DMS114 treated with DMSO at 0.1 percent for 48 hours (cell line): ENCODE results near the gene CDH24.
"Not testable (repeated sequence)": the region's sequence is repeated elsewhere in the genome, so short reads cannot be mapped to it uniquely, and the experiment has no call there.

Experiments used
- DNase-seq: peaks from one replicate; lab custom pipeline; 2025; ENCODE audit not compliant: unreplicated experiment; lab: John Stamatoyannopoulos, UW

The CDH24 gene

DNA sequence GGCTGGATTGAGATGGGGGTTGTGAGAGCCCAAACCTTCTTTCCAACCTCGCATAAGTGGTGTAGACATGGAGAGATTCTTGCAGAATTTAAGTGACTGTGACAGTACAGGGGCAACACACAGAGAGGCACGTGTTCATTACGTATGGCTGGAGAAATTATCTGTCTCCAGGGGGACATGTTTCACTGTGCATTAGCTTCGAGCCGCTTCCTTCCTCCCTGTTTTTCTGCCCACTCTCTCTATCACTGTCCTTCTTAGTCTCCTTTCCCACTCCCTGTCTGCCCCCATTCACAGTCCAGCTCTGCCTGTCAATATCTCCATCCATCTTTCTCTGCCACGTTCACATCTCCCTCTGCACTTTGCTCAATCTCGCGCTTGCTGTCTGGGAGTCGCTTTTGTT is 35.9 kb downstream of the CDH24 start:
- DNase-seq, result no peak

DNA sequence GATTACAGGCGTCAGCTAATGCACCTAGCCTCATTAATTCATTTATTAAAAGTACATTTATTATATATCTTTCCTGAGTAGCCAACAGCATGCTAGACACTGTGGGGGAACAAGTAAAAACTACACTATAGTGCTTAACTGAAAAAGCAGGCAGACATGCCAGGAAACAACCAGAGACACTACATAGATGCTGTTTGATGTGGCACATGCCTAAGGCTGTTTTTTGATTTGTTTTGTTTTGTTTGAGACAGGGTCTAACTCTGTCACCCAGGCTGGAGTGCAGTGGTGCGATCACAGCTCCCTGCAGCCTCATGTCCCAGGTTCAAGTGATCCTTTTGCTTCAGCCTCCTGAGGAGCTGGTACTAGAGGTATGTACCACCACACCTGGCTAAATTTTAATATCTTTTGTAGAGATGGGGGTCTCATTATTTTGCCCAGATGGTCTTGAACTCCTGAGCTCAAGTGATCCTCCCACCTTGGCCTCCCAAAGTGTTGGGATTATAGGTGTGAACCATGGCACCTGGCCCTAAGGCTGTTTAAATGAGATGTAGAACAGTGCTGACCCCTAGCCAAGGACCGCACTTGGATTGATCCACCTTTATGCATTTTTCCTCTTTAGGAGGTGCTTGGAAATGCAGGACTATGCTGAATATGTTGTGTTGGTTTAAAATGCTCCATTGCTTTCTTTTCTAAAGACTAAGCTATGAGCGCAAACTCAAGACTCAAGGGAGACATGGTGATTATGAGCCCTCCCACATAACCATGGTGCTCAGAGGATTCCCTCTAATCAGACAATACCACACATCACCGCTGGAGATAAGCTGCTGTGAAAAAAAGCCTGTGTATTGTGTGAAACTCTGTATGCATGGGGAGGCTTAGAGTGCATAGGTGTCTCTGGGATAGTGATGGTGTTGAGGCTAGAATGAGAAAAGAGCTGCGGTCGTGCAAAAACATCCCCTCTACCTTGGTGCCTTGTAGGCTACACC is 36.9 kb downstream of the CDH24 start:
- no peak for DNase-seq

DNA sequence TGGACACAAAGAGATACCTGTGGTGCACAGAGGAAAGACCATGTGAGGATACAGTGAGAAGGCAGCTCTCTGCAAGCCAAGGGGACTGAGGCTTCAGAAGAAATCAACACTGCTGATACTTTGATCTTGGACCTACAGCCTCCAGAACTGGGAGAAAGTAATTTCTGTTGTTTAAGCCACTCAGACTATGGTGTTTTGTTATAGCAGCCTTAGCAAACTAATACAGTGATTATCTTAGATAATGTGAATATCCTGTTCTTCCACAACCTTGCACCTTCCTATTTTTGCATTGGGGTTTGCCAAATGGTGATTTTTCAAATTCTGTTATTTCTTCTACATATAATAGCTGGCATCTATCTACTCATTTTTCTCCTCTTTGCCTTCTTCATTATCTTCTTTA is 39.2 kb downstream of the CDH24 start:
- no peak for DNase-seq

DNA sequence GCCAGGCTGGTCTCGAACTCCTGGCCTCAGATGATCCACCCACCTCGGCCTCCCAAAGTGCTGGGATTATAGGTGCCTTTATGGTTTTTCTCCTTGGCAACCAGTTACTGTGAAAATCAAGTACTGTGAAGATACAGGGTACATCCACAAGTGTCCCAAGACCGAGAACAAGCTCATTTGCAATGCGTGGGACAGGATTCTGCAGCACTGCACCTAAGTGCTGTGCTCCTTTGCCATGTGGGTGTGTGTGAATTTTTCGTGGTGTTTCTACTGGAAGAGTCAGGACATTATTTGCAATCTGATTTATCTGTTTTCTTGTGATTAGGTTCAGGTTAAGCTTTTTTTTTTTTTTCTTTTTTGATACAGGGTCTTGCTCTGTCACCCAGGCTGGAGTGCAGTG is 40.2 kb downstream of the CDH24 start:
- no peak for DNase-seq

DNA sequence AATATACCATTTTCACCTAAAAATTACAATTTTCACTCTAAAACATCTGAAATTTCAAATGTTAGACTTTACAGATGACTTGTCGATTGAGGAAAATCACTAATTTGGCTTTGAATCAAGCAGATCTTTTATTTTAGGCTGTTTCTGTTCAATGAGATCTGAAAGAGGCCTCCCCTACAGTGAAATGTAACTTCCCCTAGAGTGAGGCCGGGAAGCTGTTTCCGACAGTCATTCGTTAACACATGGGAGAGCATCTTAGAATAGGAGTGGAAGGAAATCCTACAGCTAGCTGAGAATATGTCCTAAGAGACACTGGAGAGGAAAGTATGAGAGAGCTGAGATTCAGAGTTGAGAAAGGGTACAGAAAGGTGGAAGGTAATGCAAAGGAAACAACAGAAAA is 41.7 kb downstream of the CDH24 start:
- DNase-seq, result no peak

DNA sequence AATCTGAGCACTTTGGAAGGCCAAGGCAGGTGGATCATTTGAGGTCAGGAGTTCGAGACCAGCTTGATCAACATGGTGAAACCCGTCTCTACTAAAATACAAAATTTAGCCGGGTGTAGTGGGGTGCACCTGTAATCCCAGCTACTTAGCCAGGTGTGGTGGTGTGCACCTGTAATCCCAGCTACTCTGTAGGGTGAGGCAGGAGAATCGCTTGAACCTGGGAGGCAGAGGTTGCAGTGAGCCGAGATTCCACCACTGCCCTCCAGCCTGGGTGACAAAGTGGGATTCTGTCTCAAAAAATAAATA is 43.6 kb downstream of the CDH24 start:
- DNase-seq, result not testable (repeated sequence)

DNA sequence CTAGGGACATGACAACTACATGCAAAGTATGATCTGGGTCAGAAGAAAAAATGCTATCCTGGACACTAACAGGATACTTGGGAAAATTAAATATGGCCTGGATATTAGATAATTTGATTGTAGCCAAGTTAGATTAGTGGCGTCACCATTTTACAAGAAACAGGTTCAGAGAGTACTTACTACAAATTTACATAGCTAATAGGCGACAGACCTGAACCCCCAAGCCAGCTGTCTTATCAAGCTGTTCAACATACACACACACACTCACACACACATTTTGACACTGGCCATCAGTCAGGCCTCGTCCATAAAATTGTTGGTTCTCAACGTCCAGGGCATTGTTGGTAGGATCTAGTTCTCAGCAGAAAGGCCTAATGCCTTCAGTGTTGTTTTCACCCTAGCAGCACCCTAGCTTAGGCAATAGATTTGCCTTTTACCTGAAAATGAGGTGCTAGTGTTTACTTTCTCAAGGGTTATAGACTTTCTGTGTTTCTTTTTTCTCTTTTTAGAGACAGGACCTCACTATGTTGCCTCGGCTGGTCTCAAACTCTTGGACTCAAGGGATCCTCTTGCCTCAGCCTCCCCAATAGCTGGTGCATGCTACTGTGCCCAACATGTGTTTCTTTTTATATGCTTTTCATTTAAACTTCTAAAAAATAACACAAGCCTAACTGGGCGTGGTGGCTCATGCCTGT is 44.1 kb downstream of the CDH24 start:
- DNase-seq, result no peak

- peak; percentile 64 for DNase-seq
These were observed 47.2 kb downstream of the CDH24 start, which contains the start of gene C14orf93 for GRCh38 chr14:23009939-23010726. Gene C14orf93 (minus strand): TSS chr14:23010143. CDS start chr14:22999023, 11,120 bp downstream.

DNA sequence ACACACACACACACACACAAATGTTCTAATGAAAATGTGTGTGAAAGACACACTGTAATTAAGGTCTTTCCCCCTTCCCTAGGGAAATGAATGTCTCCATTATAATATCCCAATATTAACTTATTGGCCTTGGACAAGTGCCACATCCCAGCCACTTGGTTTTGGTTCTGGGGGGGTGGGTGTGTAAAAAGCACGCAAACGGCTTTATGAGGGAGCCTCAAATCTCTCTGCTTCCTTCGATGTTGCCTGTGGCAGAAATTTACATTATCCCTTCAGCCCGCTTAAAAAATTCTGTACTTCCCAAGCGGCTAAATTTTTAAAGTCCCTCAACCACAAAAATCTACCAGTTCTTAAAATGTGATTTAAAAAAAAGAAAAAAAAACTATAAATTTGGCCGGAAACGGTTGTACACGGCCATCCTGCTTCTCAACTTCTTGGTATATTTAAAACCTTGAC is 47.8 kb downstream of the CDH24 start:
- no peak for DNase-seq

- no peak for DNase-seq
These were observed 48.5 kb downstream of the CDH24 start for GRCh38 chr14:23008831-23009230.

- DNase-seq, result peak; percentile 96
These were observed 50.5 kb downstream of the CDH24 start for GRCh38 chr14:23006544-23007419.

DNA sequence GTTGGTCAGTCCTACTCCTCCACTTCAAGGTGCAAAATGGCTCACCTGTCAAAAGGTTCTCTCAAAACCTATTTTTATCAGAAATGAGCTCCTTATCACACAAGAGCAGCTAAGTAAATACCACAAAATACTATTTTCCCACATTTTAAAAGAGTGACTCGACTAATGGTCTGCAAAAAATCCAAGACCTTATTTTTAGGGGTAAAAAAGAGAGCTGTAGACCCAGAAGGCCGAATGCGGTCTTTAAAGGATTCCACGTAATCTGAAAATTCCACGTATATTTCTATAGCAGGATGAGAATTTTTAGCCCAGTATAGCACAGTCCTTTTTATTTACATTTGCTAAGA is 51.2 kb downstream of the CDH24 start:
- no peak for DNase-seq

DNA sequence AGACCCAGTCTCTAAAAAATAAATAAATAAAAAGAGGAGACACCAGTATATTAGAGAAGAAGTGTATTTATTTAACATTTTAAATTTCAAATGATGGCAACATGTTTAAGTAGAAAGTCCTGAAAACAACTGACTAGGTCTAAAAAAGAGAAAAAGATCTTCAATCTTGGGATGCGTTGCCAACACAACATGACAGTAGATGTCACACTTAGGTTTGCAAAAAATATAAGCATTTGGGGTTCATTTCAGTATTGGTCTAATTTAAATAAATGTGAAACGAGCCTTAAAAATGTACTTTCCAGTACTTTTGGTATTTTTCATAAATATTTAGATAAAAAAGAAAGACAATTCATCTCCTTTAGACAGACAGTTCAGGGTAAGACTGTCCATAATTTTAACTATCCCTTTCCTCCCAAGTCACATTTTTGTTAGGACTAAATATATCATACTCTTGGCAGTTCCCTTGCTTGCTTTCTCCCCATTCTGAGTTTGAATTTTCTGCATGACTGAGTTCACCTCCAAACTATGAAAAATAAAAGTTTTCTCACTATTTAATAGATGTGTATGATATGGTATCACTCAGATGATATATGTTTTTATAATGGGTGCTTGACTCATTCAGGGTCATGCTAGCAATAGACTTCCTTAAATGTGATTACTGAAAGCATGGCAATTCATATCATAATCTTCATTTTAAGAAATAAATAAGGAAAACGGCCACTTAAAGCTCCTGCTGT is 51.7 kb downstream of the CDH24 start:
- no peak for DNase-seq

DNA sequence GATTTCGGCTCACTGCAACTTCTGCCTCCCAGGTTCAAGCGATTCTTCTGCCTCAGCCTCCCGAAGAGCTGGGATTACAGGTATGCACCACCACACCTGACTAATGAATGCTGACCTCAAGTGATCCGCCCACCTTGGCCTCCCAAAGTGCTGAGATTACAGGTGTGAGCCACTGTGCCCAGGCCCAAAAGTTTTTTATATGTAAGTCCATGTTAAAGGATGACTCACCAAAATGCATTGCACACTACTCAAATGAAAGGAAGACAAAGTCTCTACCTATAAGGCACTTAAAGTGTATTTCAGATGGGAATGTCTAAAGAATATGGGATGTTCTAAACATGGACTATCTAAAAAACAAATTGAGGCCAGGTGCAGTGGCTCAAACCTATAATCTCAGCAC is 53.0 kb downstream of the CDH24 start:
- not testable (repeated sequence) for DNase-seq

DNA sequence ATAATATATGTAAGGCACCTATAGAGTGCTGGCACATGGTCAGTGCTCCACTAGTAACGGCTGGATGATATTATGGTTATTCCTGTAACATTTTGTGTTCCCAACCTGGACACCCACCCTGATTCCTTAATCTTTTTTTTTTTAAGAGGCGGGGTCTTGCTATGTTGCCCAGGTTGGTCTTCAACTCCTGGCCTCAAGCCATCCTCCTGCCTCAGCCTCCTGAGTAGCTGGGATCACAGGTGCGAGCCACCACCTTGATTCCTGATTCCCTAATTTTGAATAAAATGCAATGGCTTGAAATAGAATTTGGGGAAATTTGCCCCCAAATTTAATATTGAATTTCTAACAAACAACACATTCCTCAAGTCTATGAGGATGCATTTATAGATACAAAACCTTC is 54.7 kb downstream of the CDH24 start:
- DNase-seq, result no peak

DNA sequence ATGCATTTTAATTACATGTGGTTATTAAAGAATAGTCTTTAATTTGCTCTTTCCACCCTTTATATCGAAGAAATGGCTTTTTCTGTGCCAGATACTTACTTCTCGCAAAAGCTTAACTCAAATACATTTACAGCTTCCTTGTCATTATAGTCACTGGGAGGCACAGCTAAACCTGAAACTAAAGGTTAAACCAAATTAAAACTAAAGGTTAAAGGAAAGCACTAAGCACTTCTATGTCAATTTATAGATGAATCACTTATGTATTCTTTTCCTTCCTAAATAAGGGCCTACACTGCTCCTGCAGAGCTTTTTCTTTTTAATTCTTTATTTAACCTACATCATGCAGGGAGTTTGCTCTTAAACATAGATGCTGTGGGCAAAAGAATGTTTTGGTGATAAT is 56.5 kb downstream of the CDH24 start:
- no peak for DNase-seq

GRCh38 chr14:22998329-22999012 is 58.8 kb downstream of the CDH24 start:
- no peak for DNase-seq

DNA sequence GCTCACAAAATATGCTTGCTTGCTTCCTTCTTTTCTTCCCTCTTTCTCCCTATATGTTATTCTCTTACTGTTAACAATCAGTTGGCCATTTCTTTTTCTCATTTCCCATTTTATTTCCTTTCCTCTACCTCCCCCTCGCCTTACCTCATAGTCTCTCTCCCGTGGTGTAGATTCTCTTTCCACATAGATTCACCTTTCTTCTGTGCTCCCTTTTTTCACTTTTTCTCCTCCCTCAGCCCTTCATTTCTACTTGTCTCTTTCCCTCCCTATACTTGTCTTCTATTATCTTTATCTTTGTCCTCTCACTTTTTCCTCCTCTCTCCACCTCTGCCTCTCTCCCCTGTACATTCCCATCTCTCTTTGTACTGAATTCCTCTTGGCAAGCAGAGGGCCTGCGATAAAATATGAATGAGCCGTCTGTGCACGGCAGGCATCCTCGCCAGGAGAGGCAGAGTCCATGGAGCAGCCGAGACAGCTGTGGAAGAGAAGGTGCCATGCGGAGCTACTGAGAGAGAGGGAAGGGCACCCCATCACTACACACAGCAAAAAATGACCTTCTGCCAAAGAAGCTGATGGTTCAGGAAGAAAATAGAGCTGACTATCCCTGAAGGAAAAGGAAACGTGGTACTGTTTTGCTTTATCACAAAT is 59.5 kb downstream of the CDH24 start:
- DNase-seq, result no peak
